ENCODE data around the gene ZNF616.
"Not testable (repeated sequence)": the region's sequence is repeated elsewhere in the genome, so short reads cannot be mapped to it uniquely, and the experiment has no call there.

GRCh38 chr19:52096416-52096815, 43.3 kb downstream of the ZNF616 start:
- TF ChIP-seq CTCF (IDR thresholded peaks at IDR 0.05); EZH2 (IDR thresholded peaks at IDR 0.05; ENCODE audit: borderline replicate concordance, insufficient read depth, low read depth, low read length, poor library complexity, severe bottlenecking): not testable (repeated sequence)

Measured in B cell (primary cell).